Activated CD4-positive, alpha-beta T cell treated with anti-CD3 and anti-CD28 coated beads for 48 hours (primary cell): ENCODE results near the gene C10orf143.
"Not testable (repeated sequence)": the region's sequence is repeated elsewhere in the genome, so short reads cannot be mapped to it uniquely, and the experiment has no call there.

Experiments used
- DNase-seq: peaks from one replicate; pipeline ENCODE4 v3.0.0-alpha.2; 2020

The C10orf143 gene

GRCh38 chr10:130027716-130028464, 82.7 kb downstream of the C10orf143 start:
- no peak for DNase-seq

DNA sequence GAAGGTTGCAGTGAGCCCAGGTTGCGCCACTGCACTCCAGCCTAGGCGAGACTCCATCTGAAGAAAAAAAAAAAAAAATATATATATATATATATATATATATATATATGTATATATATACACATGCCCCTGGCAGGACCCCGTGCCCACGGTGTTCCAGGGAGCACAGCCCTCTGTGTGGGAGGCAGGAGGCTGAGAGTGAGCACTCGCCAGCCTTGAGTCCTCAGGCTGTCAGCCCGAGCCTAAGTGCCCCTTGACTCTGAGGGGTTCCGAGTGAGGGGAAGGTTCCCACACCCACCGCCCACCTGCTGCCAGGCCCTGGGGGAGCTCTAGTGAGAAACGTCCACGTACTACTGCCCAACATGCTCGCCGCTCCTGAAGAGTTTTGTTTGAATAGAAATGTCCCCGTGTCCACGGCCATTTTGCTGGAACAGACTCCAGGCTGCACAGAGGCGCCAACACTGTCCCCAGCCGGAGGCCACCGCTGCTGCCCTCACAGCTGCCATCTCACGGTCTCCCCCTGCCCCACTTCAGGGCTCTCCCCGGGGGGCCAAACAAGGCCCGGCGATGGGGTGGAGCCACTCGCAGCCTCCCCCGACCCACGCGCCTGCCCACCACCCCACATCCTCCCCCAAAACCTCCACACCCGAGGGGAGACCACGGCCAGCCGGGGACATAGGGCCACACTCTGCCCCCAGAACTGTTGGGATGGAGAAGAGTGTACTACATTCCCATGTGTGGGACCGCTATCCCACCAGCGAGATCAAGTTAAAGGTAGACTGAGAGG, 83.8 kb downstream of the C10orf143 start:
- DNase-seq, result no peak

DNA sequence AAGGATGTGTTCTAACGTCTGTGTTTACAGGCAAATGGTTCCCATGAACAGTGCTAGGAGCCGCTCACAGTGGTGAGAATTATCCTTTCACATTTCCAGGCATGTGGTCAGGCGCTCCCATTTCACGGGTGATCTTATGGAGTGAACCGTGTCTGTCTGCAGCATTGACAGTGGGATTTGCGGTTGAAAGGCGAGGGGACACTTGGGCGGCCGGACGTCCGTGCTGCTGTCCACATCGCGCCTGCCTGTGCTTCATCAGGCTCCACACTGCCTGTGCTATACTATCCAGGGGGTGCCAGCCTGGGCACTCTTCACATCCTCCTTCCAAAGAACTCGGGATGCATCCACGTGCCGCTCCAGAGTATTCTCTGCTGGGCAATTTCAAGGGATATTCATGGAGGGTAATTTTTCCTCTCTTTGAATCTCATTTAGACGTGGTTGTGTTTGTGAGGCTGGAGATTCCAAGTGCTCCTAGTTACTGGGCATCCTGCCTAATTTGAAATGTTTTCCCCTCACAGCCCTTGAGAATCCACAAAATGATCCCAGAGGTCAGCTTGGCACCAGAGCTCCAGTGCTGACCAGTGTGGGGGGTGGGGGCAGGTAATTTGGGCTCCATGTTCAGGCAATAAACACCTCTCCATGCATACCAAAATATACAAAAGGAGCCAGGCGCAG, 84.7 kb downstream of the C10orf143 start:
- no peak for DNase-seq

GRCh38 chr10:130025326-130025725, 85.3 kb downstream of the C10orf143 start:
- no peak for DNase-seq

DNA sequence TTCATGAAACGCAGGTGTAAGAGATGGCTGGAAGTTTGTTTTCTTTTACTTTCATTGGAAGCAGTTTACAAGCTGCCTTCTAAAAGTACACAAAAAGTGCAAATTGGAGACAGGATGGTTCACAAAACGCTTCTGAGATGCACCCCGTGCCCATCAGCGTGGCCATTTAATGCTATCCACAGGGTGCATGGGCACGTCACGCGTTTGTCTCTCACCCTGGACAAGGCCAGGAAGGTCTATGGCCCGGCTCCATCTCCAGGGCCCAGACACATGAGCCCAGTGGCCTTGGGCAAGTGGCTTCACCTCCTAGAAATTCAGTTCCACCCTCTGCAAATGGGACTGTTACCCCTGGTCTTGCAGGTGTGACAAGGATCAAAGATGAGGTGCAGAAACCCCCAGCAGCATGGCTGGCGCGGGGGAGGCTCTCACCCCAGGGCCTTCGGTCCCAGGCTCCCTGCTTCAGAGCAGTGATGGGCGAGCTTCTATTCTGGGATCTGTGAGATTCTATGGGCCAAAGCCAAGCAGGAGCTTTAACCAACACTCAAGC, 85.8 kb downstream of the C10orf143 start:
- DNase-seq, result no peak

DNA sequence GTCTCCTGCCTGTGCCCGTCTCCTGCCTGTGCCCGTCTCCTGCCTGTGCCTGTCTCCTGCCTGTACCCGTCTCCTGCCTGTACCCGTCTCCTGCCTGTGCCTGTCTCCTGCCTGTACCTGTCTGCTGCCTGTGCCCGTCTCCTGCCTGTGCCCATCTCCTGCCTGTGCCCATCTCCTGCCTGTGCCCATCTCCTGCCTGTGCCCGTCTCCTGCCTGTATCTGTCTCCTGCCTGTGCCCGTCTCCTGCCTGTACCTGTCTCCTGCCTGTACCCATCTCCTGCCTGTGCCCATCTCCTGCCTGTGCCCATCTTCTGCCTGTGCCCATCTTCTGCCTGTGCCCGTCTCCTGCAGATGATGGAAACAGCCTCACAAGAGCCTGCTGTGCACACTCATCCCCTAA, 86.3 kb downstream of the C10orf143 start:
- not testable (repeated sequence) for DNase-seq

- DNase-seq, result no peak
These were observed 87.0 kb downstream of the C10orf143 start for GRCh38 chr10:130023454-130024230.

DNA sequence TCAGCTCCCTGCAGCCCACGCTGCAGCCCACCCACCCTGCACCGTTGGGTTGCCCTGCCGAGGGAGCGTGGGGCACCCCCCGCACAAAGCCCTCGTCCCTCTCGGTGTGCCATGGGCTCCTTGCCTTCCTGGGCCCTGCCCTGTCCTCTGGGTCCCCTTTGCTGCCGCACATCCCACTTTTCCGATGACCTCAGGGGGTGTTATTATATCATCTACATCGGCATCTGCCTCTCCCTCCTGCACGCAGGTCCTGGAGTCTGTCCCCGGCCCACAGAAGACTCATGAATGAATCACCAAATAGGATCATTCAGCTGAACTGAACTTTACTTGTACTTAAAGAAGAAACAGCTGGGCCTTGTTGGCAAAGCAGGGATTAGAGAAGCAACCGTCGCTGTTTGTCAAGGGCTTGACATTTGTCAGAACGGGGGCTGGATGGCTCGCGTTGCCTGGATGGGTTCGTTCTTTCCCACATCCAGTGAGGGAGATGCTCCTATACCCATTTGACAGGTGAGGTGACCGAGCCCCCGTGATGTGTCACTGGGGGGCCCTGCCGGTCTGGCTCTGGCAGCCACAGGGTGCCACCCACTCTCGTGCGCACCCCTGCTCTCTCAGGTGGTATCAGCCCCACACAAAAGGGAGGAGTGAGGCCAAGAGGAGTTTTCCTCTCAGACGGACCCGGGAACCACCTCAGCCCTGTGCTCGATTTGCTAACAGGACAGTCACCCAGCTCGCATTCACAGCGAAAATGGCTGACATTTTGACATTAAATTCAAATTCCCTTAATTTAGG, 87.9 kb downstream of the C10orf143 start:
- DNase-seq, result no peak

DNA sequence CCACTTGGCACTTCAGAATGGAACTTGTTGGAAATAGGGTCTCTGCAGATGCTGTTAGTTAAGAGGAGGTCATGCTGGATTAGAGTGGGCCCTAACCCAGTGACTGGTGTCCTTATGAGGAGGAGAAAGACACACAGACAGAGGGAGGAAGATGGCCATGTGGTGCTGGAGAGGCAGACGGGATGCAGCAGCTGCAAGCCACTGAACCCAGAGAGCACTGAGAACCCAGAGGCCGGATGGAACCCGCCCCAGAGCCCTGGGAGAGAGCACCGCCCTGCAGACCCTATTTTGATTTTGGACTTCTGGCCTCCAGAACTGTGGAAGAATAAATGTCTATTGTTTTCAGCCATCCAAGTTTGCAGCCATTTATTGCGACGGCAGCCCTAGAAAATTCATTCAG, 88.5 kb downstream of the C10orf143 start:
- no peak for DNase-seq

DNA sequence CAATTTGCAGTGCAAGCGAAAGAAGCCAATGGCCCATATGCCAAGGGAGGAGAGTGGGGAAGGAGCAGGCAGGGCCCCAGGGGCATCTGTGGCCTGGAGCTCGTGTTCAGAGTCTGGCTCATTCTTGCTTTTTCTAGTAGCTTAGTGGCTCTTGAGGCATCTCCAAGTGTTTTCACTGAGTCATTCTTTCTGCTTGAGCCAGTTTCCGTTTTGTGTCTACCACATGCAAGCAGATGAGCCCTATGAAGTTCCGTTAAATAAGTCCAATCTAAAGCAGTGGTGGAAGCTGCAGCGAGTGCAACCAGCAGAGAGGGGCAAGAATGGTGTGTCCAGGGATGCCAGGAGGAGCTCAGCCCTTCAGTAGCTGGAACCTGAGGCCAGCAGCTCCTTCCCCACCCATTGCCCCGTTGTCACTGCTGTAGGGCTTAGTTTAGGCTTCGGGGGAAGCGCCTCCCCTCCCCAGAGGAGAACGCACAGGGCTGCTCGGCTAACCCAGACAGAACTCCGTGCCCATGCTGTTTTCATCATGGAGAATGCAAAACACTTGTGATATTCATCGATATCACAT, 89.2 kb downstream of the C10orf143 start:
- no peak for DNase-seq

DNA sequence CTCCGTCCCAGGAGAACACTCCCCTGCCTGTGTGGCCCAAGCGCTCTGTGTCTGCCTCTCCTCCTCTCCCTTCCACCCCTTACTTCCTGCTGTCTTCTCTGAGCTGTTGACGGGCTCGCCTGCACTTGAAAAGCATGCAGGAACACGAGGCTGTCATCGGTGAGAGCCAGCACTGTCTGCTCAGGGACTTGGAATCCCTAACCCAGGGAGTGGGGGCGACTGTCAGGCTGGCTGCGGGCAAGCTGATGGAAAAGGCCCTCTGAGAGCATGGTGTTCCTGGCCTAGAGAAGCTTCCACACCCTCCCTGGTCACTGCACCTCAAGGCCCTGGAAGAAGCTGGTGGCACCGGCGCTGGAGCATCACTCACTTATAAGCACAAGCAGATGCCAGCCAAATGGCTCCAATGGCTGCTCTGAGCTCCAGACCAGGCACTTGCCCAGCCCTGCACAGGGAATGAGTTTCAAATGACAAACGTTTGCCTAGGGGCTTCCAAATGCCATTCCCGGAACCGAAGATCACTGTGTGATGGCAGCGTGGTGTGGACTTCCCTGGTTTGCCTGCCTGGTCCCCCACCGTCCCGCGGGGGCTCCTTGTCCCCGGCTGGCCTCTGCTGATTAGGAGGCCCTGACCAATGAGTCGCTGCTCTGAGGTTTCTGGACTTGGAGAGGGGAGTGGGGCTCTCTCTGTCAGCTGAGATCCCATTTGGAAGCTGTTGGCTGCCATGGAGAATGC, 89.8 kb downstream of the C10orf143 start:
- DNase-seq, result no peak

DNA sequence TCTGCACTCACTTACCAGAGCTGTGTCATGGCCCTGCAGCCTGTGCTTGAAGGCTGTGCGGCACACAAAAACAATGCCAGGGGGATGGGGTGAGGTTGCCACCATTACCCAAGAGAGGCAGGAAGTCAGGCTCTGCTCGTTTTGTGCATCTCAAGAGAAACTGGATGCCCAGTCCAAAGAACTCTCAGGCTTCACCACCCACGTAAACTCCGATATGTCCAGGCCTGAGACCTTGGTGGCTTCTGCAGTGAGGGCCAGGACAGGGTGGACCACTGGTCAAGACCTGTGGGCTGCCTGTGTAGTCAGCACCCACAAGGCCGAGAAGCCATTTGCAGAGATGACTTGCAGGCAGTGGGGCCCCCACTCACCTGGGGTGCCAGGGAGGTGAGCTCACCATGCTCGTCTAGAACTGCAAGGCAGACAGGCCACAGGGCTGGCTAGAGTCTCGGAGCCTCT, 91.9 kb downstream of the C10orf143 start:
- no peak for DNase-seq

DNA sequence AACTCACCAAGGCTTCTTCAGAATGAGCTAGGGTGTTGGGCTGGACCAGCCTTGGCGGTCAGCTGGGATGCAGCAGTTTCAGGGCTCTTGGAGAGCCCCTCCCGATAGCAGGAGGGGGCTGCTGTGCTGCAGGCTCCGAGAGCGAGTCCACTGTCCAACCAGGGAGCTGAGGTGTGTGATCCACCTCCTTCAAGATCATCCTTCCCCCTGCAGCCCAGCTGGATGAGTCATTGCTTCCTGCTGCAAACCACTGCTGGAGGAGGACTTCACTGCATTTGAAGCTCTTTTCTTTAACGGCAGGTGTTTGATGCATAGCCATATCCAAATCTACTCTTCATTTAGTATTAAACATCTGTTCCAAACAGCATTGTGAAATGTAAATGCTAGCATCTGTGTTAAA, 92.4 kb downstream of the C10orf143 start:
- DNase-seq, result peak; percentile 18

DNA sequence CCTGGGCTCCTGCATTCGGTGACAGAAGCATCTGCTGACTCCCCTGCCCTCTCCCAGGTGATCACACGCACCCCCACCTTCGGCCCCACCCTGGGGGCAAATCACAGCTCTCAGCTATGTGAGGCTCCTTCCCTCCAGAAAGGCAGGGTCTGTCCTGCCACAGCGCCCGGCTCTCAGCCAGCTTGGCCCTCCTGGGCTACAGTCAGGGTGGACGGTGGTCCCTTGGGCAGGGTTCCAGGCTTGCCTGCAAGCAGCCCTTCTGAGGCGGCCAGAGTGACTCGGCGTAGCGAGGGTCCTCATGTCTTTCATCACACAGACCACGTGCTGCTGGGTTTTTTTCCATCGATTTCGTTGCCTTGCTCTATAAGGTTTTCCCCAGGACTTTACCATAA, 93.0 kb downstream of the C10orf143 start:
- DNase-seq, result no peak

GRCh38 chr10:130016993-130017630, 93.5 kb downstream of the C10orf143 start:
- DNase-seq, result no peak

- no peak for DNase-seq
These were observed 94.5 kb downstream of the C10orf143 start for GRCh38 chr10:130016095-130016494.

- DNase-seq, result no peak
These were observed 95.4 kb downstream of the C10orf143 start for GRCh38 chr10:130015075-130015695.

DNA sequence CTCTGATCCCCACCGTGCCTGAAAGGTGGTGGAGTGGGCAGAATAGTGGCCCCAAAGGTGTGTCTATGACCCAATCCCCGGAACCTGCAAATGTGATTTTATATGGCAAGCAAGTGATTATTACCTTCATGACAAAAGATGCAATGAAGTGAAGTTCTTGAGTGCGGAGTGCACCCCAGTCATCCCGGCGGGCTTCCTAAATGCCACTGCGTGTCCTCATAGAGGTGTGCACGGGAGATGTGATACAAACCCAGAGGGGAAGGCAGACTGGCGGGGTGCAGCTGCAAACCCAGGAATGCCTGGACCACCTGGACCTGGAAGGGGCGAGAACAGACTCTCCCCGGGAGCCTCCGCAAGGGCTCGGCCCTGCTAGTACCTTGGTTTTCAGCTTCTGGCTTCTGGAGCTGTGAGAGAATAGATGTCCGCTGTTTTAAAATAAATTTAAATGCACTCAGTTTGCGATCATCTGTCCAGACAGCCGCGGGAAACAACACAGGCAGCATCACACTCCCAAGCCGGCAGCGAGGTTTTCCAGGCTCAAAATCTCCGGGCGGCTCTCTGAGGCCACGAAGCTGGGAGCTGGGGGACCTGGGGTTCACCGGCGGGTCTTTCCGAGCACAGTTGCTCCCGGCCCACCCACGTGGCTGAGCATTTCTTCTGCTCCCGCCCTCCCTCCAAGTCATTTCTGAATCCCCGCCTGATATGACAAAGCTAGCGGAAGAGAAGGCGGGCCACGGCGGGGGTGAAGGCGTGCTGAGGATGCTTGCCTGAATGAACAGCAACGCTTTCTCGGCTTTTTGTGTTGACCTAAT, 96.2 kb downstream of the C10orf143 start:
- no peak for DNase-seq
